T47D (cell line): ENCODE results near the gene RND1.
"Not testable (repeated sequence)": the region's sequence is repeated elsewhere in the genome, so short reads cannot be mapped to it uniquely, and the experiment has no call there.

Experiments used
- DNase-seq, 2 experiments: peaks; one replicate each; pipeline versions ENCODE4 v3.0.0 to v3.0.0-alpha.2; 2011 to 2012; ENCODE audit warnings: low read depth in 1 of 2, low spot score in 1 of 2
- JUND ChIP-seq: IDR thresholded peaks from 2 replicates; pipeline ENCODE4 v1.6.1; 2012; ENCODE audit warnings: low read depth
- in situ Hi-C: cut with HindIII; loops from 2 replicates; pipeline ENCODE4 v1.10.0; 2016; ENCODE audit warnings: low sequenced_read_pairs, low pct_unique_long_range_greater_than_20kb

RND1 gene

GRCh38 chr12:48865281-48866051, at the start of gene RND1:
Gene RND1 (minus strand): TSS chr12:48865870. CDS start chr12:48865767, 103 bp downstream.
- no peak for TF ChIP-seq JUND
- DNase-seq: peak; percentile 86 to 98
- in situ Hi-C loops: no loop called here

GRCh38 chr12:48910196-48910595, 44.5 kb upstream of the RND1 start:
- TF ChIP-seq JUND: no peak
- in situ Hi-C loops: no loop called here
- DNase-seq: no peak

GRCh38 chr12:48909698-48910097, 44.0 kb upstream of the RND1 start:
- in situ Hi-C loops: not testable (repeated sequence)

GRCh38 chr12:48907245-48907644, 41.6 kb upstream of the RND1 start:
- in situ Hi-C loops: no loop called here
- no peak for TF ChIP-seq JUND

More at GRCh38 chr12:48909698-48910097, 44.0 kb upstream of the RND1 start:
- not testable (repeated sequence) for DNase-seq

DNA sequence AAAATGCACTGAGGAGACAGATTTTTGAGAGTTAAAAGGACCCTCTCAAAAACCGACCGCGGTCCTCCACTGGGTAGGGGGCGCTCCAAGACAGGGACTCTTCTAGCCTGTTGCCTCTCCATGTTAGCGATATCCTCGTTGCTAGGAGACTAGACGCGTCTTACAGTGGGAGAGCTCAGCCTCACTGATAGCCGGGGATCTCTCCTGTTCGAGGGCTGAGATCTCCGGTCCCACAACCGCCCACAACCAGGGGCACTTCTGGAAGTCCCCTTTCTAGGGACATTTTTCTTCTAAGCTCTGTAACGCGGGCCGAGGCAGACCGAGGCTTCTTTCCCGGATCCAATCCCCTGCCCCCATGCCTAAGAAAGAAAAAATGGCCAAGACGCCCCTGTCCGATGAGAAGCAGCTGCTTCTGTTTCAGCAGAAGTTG, 38.3 kb upstream of the RND1 start:
- DNase-seq: peak; percentile 33 to 85
- in situ Hi-C loops: no loop called here
- no peak for TF ChIP-seq JUND

More at GRCh38 chr12:48907245-48907644, 41.6 kb upstream of the RND1 start:
- DNase-seq: no peak

DNA sequence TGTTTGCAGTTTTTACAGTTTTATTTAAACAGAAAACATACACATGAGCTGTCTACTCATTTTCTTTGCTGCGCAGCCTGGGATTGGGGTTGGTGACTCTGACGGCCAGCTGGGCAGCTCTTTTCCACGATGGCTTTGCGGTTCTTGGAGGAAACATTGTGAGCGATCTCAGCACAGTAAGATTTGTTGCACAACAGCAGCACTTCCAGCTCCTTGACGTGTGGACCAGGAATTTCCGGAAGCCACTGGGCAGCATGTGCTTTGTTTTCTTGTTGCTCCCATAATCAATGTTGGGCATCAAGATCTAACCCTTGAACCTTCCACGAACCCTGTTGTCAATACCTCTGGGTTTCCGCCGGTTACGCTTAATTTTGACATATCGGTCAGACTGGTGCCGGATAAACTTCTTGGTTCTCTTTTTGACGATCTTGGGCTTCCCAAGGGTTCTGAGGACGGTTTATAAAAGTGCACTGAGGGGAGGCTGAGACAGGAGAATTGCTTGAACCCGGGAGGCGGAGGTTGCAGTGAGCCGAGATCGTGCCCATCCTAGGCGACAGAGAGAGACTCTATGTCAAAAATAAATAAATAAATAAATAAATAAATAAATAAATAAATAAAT, 37.8 kb upstream of the RND1 start:
- in situ Hi-C loops: no loop called here
- TF ChIP-seq JUND: no peak
- peak in 1 of 2 experiments; percentile 20 for DNase-seq

- DNase-seq: no peak
- in situ Hi-C loops: no loop called here
- no peak for TF ChIP-seq JUND
Observed at GRCh38 chr12:48901278-48901677, 35.6 kb upstream of the RND1 start.

DNA sequence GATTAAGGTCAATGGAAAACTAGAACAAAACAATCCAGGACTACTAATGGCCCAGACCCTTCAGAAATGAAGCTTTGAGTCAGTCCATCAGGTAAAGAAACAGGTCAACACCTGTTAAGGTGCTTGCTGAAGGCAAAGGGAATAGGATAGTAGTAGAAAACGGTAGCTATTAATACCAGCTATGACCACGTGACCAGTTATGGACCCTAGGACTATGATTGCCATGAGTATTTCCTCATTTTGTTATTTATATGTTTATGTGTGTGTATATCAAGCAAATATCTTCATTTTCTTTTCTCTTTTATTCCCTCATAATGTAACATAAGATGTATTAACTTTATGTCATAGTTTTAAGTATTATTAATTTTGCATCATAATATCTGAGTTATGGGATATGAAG, 34.0 kb upstream of the RND1 start:
- no peak for TF ChIP-seq JUND
- DNase-seq: no peak
- in situ Hi-C loops: no loop called here

- TF ChIP-seq JUND: no peak
- DNase-seq: no peak
- in situ Hi-C loops: no loop called here
Observed at GRCh38 chr12:48894271-48894670, 28.6 kb upstream of the RND1 start.

GRCh38 chr12:48890657-48891418, 25.2 kb upstream of the RND1 start:
- in situ Hi-C loops: no loop called here
- no peak for TF ChIP-seq JUND
- DNase-seq: peak; percentile 38 to 85

- no peak for TF ChIP-seq JUND
- in situ Hi-C loops: no loop called here
- no peak for DNase-seq
Observed at GRCh38 chr12:48889679-48890078, 24.0 kb upstream of the RND1 start.

- in situ Hi-C loops: no loop called here
- TF ChIP-seq JUND: no peak
- peak in 1 of 2 experiments; percentile 40 for DNase-seq
Observed at GRCh38 chr12:48883305-48884161, 17.9 kb upstream of the RND1 start.
